CD4-positive, CD25-positive, alpha-beta regulatory T cell (primary cell): ENCODE measurements around the gene HRAS. TPM values are rescaled to one million over a fixed set of nuclear protein-coding genes. Genes with fewer than 3 reads are reported as not detected.
"Not testable (repeated sequence)": the region's sequence is repeated elsewhere in the genome, so short reads cannot be mapped to it uniquely, and the experiment has no call there.

Experiments
- ATAC-seq, 2 donors: fragments of 150-1000 bp; cut with Tn5 transposase; one replicate each; pipeline ENCODE4 v1.10.0; 2021; ENCODE audit warnings: low read depth in 2 of 2, moderate number of reproducible peaks in 2 of 2, moderate library complexity in 1 of 2
- DNase-seq, 3 donors: peaks; one replicate each; pipeline versions ENCODE4 v3.0.0 to v3.0.0-alpha.2; 2012 to 2022; ENCODE audit warnings: mixed read lengths in 1 of 3
- H3K27ac ChIP-seq: one replicate; pipeline ENCODE4 v1.7.0; 2013; ENCODE audit warnings: mild to moderate bottlenecking, low read length; ENCODE audit not compliant: insufficient read depth, poor library complexity, severe bottlenecking
- H3K27me3 ChIP-seq: one replicate; pipeline ENCODE4 v1.7.0; 2013; ENCODE audit warnings: low read length; ENCODE audit not compliant: control insufficient read depth, insufficient read depth
- H3K36me3 ChIP-seq: one replicate; pipeline ENCODE4 v1.7.0; 2013; ENCODE audit warnings: mild to moderate bottlenecking, low read length, moderate library complexity; ENCODE audit not compliant: control insufficient read depth, insufficient read depth
- H3K4me1 ChIP-seq: 2 replicates; pipeline ENCODE4 v1.7.0; 2013; ENCODE audit warnings: mild to moderate bottlenecking, low read length; ENCODE audit not compliant: insufficient read depth, control insufficient read depth, poor library complexity, severe bottlenecking
- H3K4me3 ChIP-seq: one replicate; pipeline ENCODE4 v1.7.0; 2013; ENCODE audit warnings: low read depth, mild to moderate bottlenecking, low read length, moderate library complexity
- H3K9me3 ChIP-seq, 2 experiments: 1 replicate in 1 of 2; 2 replicates in 1 of 2; pipeline ENCODE4 v1.7.0; 2013; ENCODE audit warnings: low read length in 2 of 2, mild to moderate bottlenecking in 1 of 2, moderate library complexity in 1 of 2; ENCODE audit not compliant: control insufficient read depth in 2 of 2
- H3K27ac Mint-ChIP-seq, 3 donors: one replicate each; pipeline ENCODE4 v1.8.0; 2020 to 2022; ENCODE audit warnings: mild to moderate bottlenecking in 3 of 3, mixed read lengths in 3 of 3, moderate library complexity in 2 of 3
- H3K27me3 Mint-ChIP-seq: one replicate; pipeline ENCODE4 v1.8.0; 2022; ENCODE audit warnings: mild to moderate bottlenecking, mixed read lengths
- H3K36me3 Mint-ChIP-seq: one replicate; pipeline ENCODE4 v1.8.0; 2020; ENCODE audit warnings: mixed read lengths
- H3K4me1 Mint-ChIP-seq, 4 donors: one replicate each; pipeline ENCODE4 v1.8.0; 2020 to 2022; ENCODE audit warnings: mixed read lengths in 4 of 4, mild to moderate bottlenecking in 1 of 4
- H3K4me3 Mint-ChIP-seq, 4 donors: one replicate each; pipeline ENCODE4 v1.8.0; 2020 to 2022; ENCODE audit warnings: mild to moderate bottlenecking in 4 of 4, mixed read lengths in 4 of 4, moderate library complexity in 3 of 4
- H3K9me3 Mint-ChIP-seq, 7 donors: one replicate each; pipeline ENCODE4 v1.8.0; 2020 to 2022; ENCODE audit warnings: mixed read lengths in 7 of 7, mild to moderate bottlenecking in 3 of 7, moderate library complexity in 2 of 7
- polyA plus RNA-seq, 4 donors: library from polyadenylated mRNA; unstranded; fragments of 300-500 nt; fragmentation: Illumina TruSeq; gene quantifications; one replicate each; pipeline ENCODE4 v1.2.3, GENCODE V29; 2021
- total RNA-seq: library from RNA; stranded (reverse); gene quantifications from one replicate; pipeline ENCODE4 v1.2.3, GENCODE V29; 2022

HRAS gene
- total and polyA plus RNA-seq, 5 donors from 2014 or later, result 15.9 to 35.2 (median 21.8) TPM

- Mint-ChIP-seq H3K27me3 (peaks cover 5% of the 10 kb centered on the region), H3K4me1 (peaks cover 4 to 60% (median 21%) of the 10 kb centered on the region in 4 donors), H3K36me3 (no peaks in the 10 kb centered on the region), H3K9me3 (peaks cover 0 to 2% (median 0%) of the 10 kb centered on the region in 7 donors), H3K27ac (peak overlapping the region; percentile 68 to 74 (median 71)), H3K4me3 (peak overlapping the region; percentile 86 to 91 (median 88))
- ATAC-seq (no peak), DNase-seq (no peak)
- Histone ChIP-seq H3K27ac (peak overlapping the region; percentile 14), H3K4me1 (peaks cover 48% of the 10 kb centered on the region), H3K4me3 (peak overlapping the region; percentile 83), H3K27me3 (no peaks in the 10 kb centered on the region), H3K36me3 (peaks cover 9% of the 10 kb centered on the region), H3K9me3 (no peaks in the 10 kb centered on the region)
Observed at GRCh38 chr11:576811-577610, 41.6 kb upstream of the HRAS start.

DNA sequence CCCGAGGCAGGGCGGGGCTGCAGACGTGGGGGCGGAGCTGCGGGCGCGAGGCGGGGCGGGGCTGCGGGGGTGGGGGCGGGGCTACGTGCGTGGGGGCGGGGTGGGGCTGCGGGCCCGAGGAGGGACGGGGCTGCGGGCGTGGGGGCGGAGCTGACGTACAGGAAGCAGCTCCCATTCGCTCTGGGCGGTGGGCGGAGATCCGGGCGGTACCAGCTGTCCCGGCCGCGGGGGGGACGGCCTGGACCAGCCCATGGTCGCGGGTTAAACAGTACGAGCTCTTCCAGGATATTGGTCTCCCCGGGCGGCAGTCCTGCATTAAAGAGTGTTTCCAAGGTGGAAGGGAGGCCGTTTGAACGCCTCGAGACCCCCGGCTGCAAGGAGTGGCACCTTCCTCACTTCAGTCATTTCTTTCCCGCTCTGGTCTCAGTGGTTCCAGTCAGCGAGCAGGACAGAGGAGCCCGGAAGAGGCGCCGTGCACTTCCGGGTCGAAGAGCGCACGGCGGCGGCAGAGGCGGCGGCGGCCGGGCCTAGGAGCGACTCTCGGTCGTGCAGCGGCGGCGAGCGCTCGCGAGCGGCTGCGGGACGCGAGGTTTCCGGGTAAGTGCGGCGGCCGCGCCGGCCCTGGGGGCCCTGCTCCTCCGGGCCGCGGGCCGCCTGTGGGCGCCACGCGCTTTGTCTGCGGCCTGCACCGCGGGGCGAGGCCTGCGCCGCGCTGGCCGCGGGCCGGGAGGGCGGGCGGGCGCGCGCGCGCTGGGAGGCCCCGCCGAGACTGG lies 40.8 kb upstream of the HRAS start, which contains the start of gene PHRF1:
PHRF1 (plus strand) TSS at position 475 of the 773 bp plus-strand sequence. CDS start 5,043 bp downstream, outside the sequence.
- peaks cover 48% of the 10 kb centered on the region for H3K4me1 ChIP-seq
- H3K27me3 ChIP-seq, result no peaks in the 10 kb centered on the region
- Mint-ChIP-seq H3K4me1 (peaks cover 4 to 54% (median 20%) of the 10 kb centered on the region in 4 donors), H3K27me3 (peaks cover 5% of the 10 kb centered on the region), H3K36me3 (no peaks in the 10 kb centered on the region), H3K27ac (peak within 1 kb of the TSS; percentile 95 to 98 (median 98)), H3K9me3 (peaks cover 0 to 1% (median 0%) of the 10 kb centered on the region in 7 donors), H3K4me3 (peak within 1 kb of the TSS; percentile 95 to 99 (median 97))
- ATAC-seq, result peak; percentile 85 to 87
- peak within 1 kb of the TSS; percentile 83 for H3K4me3 ChIP-seq
- peak; percentile 90 to 98 (median 95) for DNase-seq
- peak within 1 kb of the TSS; percentile 86 for H3K27ac ChIP-seq
- H3K36me3 ChIP-seq, result peaks cover under 1% of the 10 kb centered on the region
- H3K9me3 ChIP-seq, result no peaks in the 10 kb centered on the region

- H3K27me3 ChIP-seq, result no peaks in the 10 kb centered on the region
- H3K27ac ChIP-seq, result no peak overlapping the region
- H3K36me3 ChIP-seq, result no peaks in the 10 kb centered on the region
- Mint-ChIP-seq H3K27me3 (peaks cover 5% of the 10 kb centered on the region), H3K9me3 (peaks cover 0 to 1% (median 0%) of the 10 kb centered on the region in 7 donors), H3K4me1 (peaks cover 4 to 52% (median 19%) of the 10 kb centered on the region in 4 donors), H3K4me3 (peak overlapping the region; percentile 91 to 96 (median 92)), H3K27ac (peak overlapping the region; percentile 76 to 89 (median 88)), H3K36me3 (no peaks in the 10 kb centered on the region)
- peak overlapping the region; percentile 44 for H3K4me3 ChIP-seq
- ATAC-seq (no peak), DNase-seq (no peak)
- H3K9me3 ChIP-seq, result no peaks in the 10 kb centered on the region
- H3K4me1 ChIP-seq, result peaks cover 47% of the 10 kb centered on the region
Observed at GRCh38 chr11:575313-575995, 40.1 kb upstream of the HRAS start.

GRCh38 chr11:574632-575312 lies 39.4 kb upstream of the HRAS start:
- peak overlapping the region; percentile 44 for H3K4me3 ChIP-seq
- ATAC-seq (no peak), DNase-seq (peak in 1 of 3 donors; percentile 28)
- Mint-ChIP-seq H3K4me1 (peaks cover 4 to 51% (median 18%) of the 10 kb centered on the region in 4 donors), H3K36me3 (no peaks in the 10 kb centered on the region), H3K27me3 (peaks cover 5% of the 10 kb centered on the region), H3K27ac (peak overlapping the region; percentile 76 to 89 (median 88)), H3K9me3 (peaks cover 0 to 1% (median 0%) of the 10 kb centered on the region in 7 donors), H3K4me3 (peak overlapping the region; percentile 91 to 93 (median 92))
- H3K27me3 ChIP-seq, result no peaks in the 10 kb centered on the region
- peaks cover 45% of the 10 kb centered on the region for H3K4me1 ChIP-seq
- no peaks in the 10 kb centered on the region for H3K9me3 ChIP-seq
- H3K36me3 ChIP-seq, result no peaks in the 10 kb centered on the region
- H3K27ac ChIP-seq, result no peak overlapping the region

DNA sequence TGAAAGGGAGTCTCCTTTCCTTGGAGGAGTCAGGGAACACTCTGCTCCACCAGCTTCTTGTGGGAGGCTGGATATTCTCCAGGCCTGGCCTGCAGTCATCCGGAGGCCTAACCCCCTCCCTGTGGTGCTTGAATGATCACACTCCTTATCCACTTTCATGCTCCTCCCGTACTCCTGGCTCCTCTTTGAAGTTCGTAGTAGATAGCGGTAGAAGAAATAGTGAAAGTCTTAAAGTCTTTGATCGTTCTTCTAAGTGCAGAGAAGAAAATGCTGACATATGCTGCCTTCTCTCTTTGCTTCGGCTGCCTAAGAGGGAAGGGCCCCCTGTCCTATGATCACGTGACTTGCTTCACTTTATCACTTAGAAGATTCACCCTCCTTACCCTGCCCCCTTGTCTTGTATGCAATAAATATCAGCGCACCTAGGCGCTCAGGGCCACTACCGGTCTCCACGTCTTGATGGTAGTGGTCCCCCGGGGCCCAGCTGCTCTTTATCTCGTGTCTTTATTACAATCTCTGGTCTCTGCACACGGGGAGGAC lies 38.7 kb upstream of the HRAS start:
- DNase-seq, result peak in 2 of 3 donors; percentile 29 to 75

GRCh38 chr11:573146-573759 lies 37.9 kb upstream of the HRAS start:
- Mint-ChIP-seq H3K4me1 (peaks cover 4 to 39% (median 14%) of the 10 kb centered on the region in 4 donors), H3K36me3 (no peaks in the 10 kb centered on the region), H3K4me3 (peak overlapping the region in 2 of 4 donors; percentile 55 to 93), H3K27ac (no peak overlapping the region), H3K27me3 (peaks cover 5% of the 10 kb centered on the region), H3K9me3 (peaks cover 0 to 1% (median 0%) of the 10 kb centered on the region in 7 donors)
- Histone ChIP-seq H3K4me3 (no peak overlapping the region), H3K4me1 (peaks cover 42% of the 10 kb centered on the region), H3K9me3 (no peaks in the 10 kb centered on the region), H3K36me3 (no peaks in the 10 kb centered on the region), H3K27me3 (no peaks in the 10 kb centered on the region), H3K27ac (no peak overlapping the region)
- ATAC-seq (no peak), DNase-seq (no peak)

More for the DNA sequence above, 38.7 kb upstream of the HRAS start:
- H3K9me3 Mint-ChIP-seq, H3K4me3 ChIP-seq, H3K27ac ChIP-seq, H3K9me3 ChIP-seq, H3K36me3 Mint-ChIP-seq, H3K27me3 ChIP-seq, ATAC-seq, H3K36me3 ChIP-seq, H3K27me3 Mint-ChIP-seq: not testable (repeated sequence)
- peak overlapping the region; percentile 91 to 93 (median 92) for H3K4me3 Mint-ChIP-seq
- H3K27ac Mint-ChIP-seq, result peak overlapping the region in 2 of 3 donors; percentile 88 to 89
- peaks cover 47% of the 10 kb centered on the region for H3K4me1 ChIP-seq
- peaks cover 4 to 46% (median 15%) of the 10 kb centered on the region in 4 donors for H3K4me1 Mint-ChIP-seq
